Testis (tissue), 2 donors: Measurements from ENCODE around the gene ACOX2.

Source experiments
- CTCF ChIP-seq, 3 experiments: fragments of 450-650 bp in 2 of 3; fragments of 200-600 bp in 1 of 3; sonication (generic) in 1 of 3; IDR thresholded peaks; one replicate each; pipeline ENCODE4 v1.5.1; 2016 to 2019; ENCODE audit warnings: antibody characterized with exemption in 3 of 3, mild to moderate bottlenecking in 2 of 3, moderate library complexity in 1 of 3
- POLR2A ChIP-seq: fragments of 450-650 bp; IDR thresholded peaks from one replicate; pipeline ENCODE4 v1.6.1; 2017; ENCODE audit warnings: antibody characterized with exemption, mild to moderate bottlenecking, moderate library complexity

DNA sequence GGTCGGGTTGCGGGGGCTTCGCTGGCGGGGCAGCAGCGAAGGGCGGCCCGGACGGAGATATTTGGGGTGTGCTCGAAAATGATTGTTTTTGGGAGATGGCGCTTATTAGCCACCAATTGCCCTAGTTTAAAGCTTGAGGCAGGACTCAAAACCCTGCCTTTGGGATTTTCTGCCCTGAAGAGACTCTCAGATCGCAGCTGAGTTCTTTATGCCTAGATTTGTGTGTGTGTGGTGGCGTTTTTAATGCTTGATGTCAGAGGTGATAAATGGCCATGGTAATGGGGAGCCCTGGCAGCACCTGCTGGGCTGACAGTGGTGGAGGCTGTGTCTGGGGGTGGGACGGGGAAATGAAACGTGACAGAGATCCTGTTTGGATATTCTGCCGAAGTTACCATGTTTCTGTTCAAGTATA, 44.5 kb downstream of the ACOX2 start:
- TF ChIP-seq CTCF (IDR thresholded peaks at IDR 0.05) (no peak), POLR2A (no peak)
